Uterus (tissue), 4 donors: ENCODE measurements around the gene EI24. TPM values are rescaled to one million over a fixed set of nuclear protein-coding genes. Genes with fewer than 3 reads are reported as not detected.
"Not testable (repeated sequence)": the region's sequence is repeated elsewhere in the genome, so short reads cannot be mapped to it uniquely, and the experiment has no call there.

Experiments
- DNase-seq, 2 donors: peaks; one replicate each; pipeline ENCODE4 v3.0.0-alpha.2; 2019 to 2020
- H3K27ac ChIP-seq, 2 donors: fragments of 200-600 bp; sonication (generic); 1 replicate in 1 of 2; 2 replicates in 1 of 2; pipeline ENCODE4 v1.5.1; 2016 to 2018
- H3K27me3 ChIP-seq, 2 donors: fragments of 200-600 bp; sonication (generic); one replicate each; pipeline ENCODE4 v1.5.1; 2018 to 2019; ENCODE audit warnings: control low read depth in 1 of 2
- H3K36me3 ChIP-seq, 2 donors: fragments of 200-600 bp; sonication (generic); one replicate each; pipeline ENCODE4 v1.5.1; 2019; ENCODE audit warnings: control low read depth in 1 of 2
- H3K4me1 ChIP-seq, 2 donors: fragments of 200-600 bp; sonication (generic); one replicate each; pipeline ENCODE4 v1.5.1; 2018 to 2019; ENCODE audit warnings: control low read depth in 1 of 2
- H3K4me3 ChIP-seq, 2 donors: fragments of 200-600 bp; sonication (generic); 1 replicate in 1 of 2; 2 replicates in 1 of 2; pipeline ENCODE4 v1.5.1; 2018 to 2019; ENCODE audit warnings: mild to moderate bottlenecking in 1 of 2
- H3K9me3 ChIP-seq, 2 donors: fragments of 200-600 bp; sonication (generic); one replicate each; pipeline ENCODE4 v1.5.1; 2019; ENCODE audit warnings: control low read depth in 1 of 2
- CTCF ChIP-seq, 4 experiments: fragments of 200-600 bp in 2 of 4; fragments of 450-650 bp in 2 of 4; sonication (generic) in 2 of 4; IDR thresholded peaks; one replicate each; pipeline ENCODE4 v1.5.1; 2016 to 2019; ENCODE audit warnings: antibody characterized with exemption in 4 of 4, mild to moderate bottlenecking in 2 of 4, moderate library complexity in 1 of 4
- POLR2A ChIP-seq, 2 donors: fragments of 450-650 bp; IDR thresholded peaks; one replicate each; pipeline ENCODE4 v1.6.1; 2016; ENCODE audit warnings: antibody characterized with exemption in 2 of 2, mild to moderate bottlenecking in 1 of 2, moderate library complexity in 1 of 2
- intact Hi-C: fragments of 100-400 bp; cut with DNase I; formaldehyde crosslinking; loops from one replicate; pipeline ENCODE4 v1.15.1; 2023; ENCODE audit warnings: low total_unique reads
- total RNA-seq, 4 donors: library from RNA; depleted of rRNA in 3 of 4; stranded (reverse); fragments of >200 nt in 3 of 4; gene quantifications; one replicate each; pipeline versions ENCODE4 v1.1.0 to v1.2.4, GENCODE V29; 2014 to 2023
- donor health status: DM: yes; HTN: yes; CAD: no.

Gene EI24
- total RNA-seq, 4 donors from 2014 or later = 22.3 to 77.4 (median 69.2) TPM

DNA sequence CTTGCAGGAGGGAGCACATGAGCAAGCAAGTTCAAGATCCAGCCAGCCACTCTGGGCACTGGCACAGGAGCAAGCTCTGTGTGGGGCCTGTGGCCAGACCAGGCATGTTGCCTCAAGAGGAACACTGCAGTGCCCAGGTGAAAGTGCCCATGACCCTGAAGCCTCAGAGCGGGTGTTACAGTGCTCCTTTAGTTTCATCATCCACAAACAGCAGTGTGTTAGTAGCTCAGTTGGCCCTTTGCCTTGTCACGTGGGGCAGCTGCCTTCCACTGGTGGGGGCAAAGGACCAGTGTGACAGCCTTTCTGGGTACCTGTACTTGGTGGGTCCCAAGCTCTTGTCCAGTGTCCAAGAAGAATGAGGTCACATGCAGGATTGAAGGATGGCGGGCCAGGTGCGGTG lies 3.0 kb upstream of the EI24 start:
- H3K4me1 ChIP-seq = no peaks in the 10 kb centered on the region
- DNase-seq = no peak
- no peaks in the 10 kb centered on the region for H3K27me3 ChIP-seq
- H3K27ac ChIP-seq = no peak overlapping the region
- H3K4me3 ChIP-seq = no peak overlapping the region
- TF ChIP-seq CTCF (IDR thresholded peaks at IDR 0.05) = no peak
- no peak for TF ChIP-seq POLR2A (IDR thresholded peaks at IDR 0.05)
- H3K36me3 ChIP-seq = no peaks in the 10 kb centered on the region
- intact Hi-C loops = no loop called here
- H3K9me3 ChIP-seq = no peaks in the 10 kb centered on the region

DNA sequence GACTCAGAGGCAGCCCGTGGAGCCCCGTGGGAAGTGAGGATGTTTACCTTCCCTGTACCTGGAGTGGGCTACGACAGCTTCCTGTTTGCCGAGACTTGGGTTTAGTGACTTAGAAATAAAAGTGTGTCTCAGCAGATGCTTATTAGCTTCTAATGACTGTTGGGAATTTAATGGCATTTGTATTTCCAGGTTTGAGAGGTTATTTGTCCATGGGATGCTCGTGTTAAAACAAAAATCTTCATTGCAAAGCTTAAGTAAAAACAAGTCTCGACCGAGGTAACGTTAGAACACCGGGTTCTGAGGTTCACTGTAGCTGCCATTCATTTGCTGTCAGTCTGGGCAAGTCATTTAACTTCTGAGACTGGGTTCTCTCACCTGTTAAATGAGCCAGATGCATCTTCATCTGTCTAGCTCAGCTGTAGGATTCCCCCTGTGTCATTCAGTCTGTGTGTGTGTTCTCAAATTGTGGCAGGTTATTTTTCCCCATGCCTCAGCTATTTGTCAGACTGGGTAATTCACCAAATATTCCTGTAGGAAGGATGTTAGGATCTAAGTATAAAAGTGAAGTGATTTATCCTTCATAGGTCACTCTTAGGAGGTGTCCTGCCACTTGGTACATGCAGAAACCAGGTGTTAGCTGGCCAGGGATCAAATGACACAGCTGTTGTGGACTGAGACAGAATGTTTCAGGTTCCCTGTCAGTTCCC lies 791 bp downstream of the EI24 start:
- Histone ChIP-seq H3K9me3 (no peaks in the 10 kb centered on the region), H3K27me3 (no peaks in the 10 kb centered on the region), H3K36me3 (no peaks in the 10 kb centered on the region), H3K4me1 (no peaks in the 10 kb centered on the region), H3K4me3 (peak overlapping the region; percentile 54 to 87), H3K27ac (peak overlapping the region; percentile 74 to 89)
- TF ChIP-seq CTCF (IDR thresholded peaks at IDR 0.05) (no peak), POLR2A (IDR thresholded peaks at IDR 0.05) (no peak)
- intact Hi-C loops = no loop called here
- DNase-seq = no peak

DNA sequence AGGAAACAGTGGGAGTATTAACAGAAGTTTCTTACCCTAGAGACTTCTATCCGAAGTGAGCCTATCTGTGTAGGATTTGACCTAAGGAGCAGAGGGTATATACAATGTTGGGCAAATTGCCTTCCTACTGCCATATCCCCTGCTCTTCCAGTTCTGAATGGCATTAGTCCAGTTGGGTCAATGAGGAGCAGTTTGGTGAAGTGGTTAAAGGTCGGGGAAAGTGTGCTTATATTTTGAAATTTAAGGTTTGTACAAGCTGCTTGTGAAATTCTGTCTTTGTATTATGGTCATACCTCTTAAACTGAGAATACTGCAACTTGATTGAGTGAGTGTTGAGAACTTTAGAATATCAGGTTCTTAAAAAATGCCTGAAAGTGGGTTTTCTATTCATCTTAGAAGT lies 1.7 kb downstream of the EI24 start:
- no peak for TF ChIP-seq POLR2A (IDR thresholded peaks at IDR 0.05)
- H3K27me3 ChIP-seq = no peaks in the 10 kb centered on the region
- H3K4me3 ChIP-seq = no peak overlapping the region
- DNase-seq = no peak
- no peaks in the 10 kb centered on the region for H3K9me3 ChIP-seq
- no peaks in the 10 kb centered on the region for H3K36me3 ChIP-seq
- H3K27ac ChIP-seq = no peak overlapping the region
- H3K4me1 ChIP-seq = no peaks in the 10 kb centered on the region
- intact Hi-C loops = no loop called here

- H3K9me3 ChIP-seq = no peaks in the 10 kb centered on the region
- no peak for TF ChIP-seq POLR2A (IDR thresholded peaks at IDR 0.05)
- no peak for TF ChIP-seq CTCF (IDR thresholded peaks at IDR 0.05)
- H3K4me3 ChIP-seq = no peak overlapping the region
- no peaks in the 10 kb centered on the region for H3K36me3 ChIP-seq
- intact Hi-C loops = no loop called here
- no peaks in the 10 kb centered on the region for H3K27me3 ChIP-seq
- DNase-seq = no peak
- no peak overlapping the region for H3K27ac ChIP-seq
- no peaks in the 10 kb centered on the region for H3K4me1 ChIP-seq
Observed at GRCh38 chr11:125572916-125573315, 3.6 kb downstream of the EI24 start.

- not testable (repeated sequence) for H3K36me3 ChIP-seq
Observed at GRCh38 chr11:125577181-125577580, 7.9 kb downstream of the EI24 start.

DNA sequence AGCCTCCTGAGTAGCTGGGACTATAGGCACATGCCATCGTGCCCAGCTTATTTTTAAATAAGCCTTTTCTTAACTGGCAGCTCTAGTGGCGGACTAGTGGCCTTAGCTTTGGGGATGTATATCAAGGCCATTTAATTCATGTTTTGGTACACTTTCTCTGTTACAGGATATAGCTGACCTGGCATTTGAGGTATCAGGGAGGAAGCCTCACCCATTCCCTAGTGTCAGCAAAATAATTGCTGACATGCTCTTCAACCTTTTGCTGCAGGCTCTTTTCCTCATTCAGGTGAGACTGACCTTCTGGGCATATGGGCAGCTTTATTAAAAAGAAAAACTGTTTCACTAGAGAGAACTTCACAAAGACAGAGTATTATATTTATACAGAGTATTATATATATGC lies 9.5 kb downstream of the EI24 start:
- Histone ChIP-seq H3K4me3 (no peak overlapping the region), H3K27ac (no peak overlapping the region), H3K4me1 (no peaks in the 10 kb centered on the region), H3K27me3 (no peaks in the 10 kb centered on the region), H3K9me3 (no peaks in the 10 kb centered on the region), H3K36me3 (no peaks in the 10 kb centered on the region)
- TF ChIP-seq POLR2A (IDR thresholded peaks at IDR 0.05) (no peak), CTCF (IDR thresholded peaks at IDR 0.05) (no peak)
- intact Hi-C loops = no loop called here
- DNase-seq = no peak

More at GRCh38 chr11:125577181-125577580, 7.9 kb downstream of the EI24 start:
- H3K9me3 ChIP-seq, H3K27ac ChIP-seq, DNase-seq, H3K4me1 ChIP-seq, intact Hi-C loops, H3K27me3 ChIP-seq, H3K4me3 ChIP-seq: not testable (repeated sequence)
